Stomach (tissue), 4 donors: Measurements from ENCODE around the gene WDR54.

Source experiments
- CTCF ChIP-seq, 7 experiments: fragments of 450-650 bp in 4 of 7; fragments of 200-600 bp in 3 of 7; sonication (generic) in 3 of 7; IDR thresholded peaks; one replicate each; pipeline ENCODE4 v1.5.1; 2016 to 2019; ENCODE audit warnings: antibody characterized with exemption in 7 of 7, control low read depth in 2 of 7, mild to moderate bottlenecking in 1 of 7
- POLR2A ChIP-seq, 4 donors: fragments of 450-650 bp; IDR thresholded peaks; one replicate each; pipeline ENCODE4 v1.6.1; 2016; ENCODE audit warnings: antibody characterized with exemption in 4 of 4, control low read depth in 2 of 4, mild to moderate bottlenecking in 1 of 4, moderate library complexity in 1 of 4

DNA sequence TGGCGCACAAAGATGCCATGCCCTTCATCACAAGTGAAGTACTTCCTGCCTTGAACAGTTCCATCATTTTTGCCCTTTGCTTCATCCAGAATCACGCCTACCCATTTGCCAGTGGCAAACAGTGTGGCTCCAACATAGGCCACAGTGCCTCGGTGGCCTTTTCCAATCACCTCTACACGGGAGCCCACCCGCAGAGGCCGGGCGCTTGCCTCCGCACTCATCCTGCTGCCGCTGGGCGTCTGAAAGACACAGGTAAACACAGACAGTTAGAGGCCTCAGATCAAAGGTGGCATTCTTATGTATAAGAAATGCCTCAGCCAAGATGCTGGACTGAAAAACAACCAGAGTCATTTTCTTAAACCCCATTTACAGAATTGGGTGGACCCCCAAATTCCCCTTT is 43.5 kb upstream of the WDR54 start:
- TF ChIP-seq CTCF (IDR thresholded peaks at IDR 0.05) (no peak), POLR2A (IDR thresholded peaks at IDR 0.05) (no peak)
